Upper lobe of left lung (tissue), 4 donors: ENCODE data around the gene LNX1.

Experiments used
- POLR2A ChIP-seq, 4 donors: fragments of 450-650 bp; IDR thresholded peaks; one replicate each; pipeline ENCODE4 v1.5.1; 2016 to 2017; ENCODE audit warnings: antibody characterized with exemption in 4 of 4, mild to moderate bottlenecking in 2 of 4
- TF ChIP-seq, protein P1 (sequence below), 6 experiments: fragments of 450-650 bp in 4 of 6; fragments of 200-600 bp in 2 of 6; sonication (generic) in 2 of 6; IDR thresholded peaks; one replicate each; pipeline ENCODE4 v1.5.1; 2016 to 2019; ENCODE audit warnings: antibody characterized with exemption in 6 of 6

- TF ChIP-seq, protein P1, sequence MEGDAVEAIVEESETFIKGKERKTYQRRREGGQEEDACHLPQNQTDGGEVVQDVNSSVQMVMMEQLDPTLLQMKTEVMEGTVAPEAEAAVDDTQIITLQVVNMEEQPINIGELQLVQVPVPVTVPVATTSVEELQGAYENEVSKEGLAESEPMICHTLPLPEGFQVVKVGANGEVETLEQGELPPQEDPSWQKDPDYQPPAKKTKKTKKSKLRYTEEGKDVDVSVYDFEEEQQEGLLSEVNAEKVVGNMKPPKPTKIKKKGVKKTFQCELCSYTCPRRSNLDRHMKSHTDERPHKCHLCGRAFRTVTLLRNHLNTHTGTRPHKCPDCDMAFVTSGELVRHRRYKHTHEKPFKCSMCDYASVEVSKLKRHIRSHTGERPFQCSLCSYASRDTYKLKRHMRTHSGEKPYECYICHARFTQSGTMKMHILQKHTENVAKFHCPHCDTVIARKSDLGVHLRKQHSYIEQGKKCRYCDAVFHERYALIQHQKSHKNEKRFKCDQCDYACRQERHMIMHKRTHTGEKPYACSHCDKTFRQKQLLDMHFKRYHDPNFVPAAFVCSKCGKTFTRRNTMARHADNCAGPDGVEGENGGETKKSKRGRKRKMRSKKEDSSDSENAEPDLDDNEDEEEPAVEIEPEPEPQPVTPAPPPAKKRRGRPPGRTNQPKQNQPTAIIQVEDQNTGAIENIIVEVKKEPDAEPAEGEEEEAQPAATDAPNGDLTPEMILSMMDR (IDR thresholded peaks at IDR 0.05) = no peak
- no peak for TF ChIP-seq POLR2A (IDR thresholded peaks at IDR 0.05)
Observed at GRCh38 chr4:53583513-53583912, 7.8 kb downstream of the LNX1 start.
